ENCODE measurements around the gene GRID2.

DNA sequence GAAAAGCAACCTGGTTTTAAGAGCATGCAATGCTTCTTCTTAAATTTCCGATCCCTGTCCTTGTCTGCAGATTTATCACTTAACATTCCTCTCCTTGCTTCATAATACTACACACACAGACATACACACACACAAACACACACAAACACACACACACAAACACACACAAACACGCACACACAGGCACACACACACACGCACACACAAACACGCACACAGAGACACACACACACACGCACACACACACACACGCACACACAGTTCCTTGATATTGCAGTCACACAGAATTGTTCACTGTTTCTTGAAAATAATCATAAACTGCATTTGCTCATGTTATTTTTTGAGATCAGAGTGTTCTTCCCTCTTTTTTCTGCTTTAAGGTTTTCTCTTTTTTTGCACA, 1066.5 kb downstream of the GRID2 start:
- no peak for TF ChIP-seq REST (IDR thresholded peaks at IDR 0.05; ENCODE audit: insufficient read depth in 1 of 2, low read depth in 2 of 2, low read length in 2 of 2)
- TF ChIP-seq SIN3A (IDR thresholded peaks at IDR 0.05; ENCODE audit: borderline replicate concordance, insufficient read depth, low read length) = no peak
- no peak for TF ChIP-seq POLR2AphosphoS5 (IDR thresholded peaks at IDR 0.05; ENCODE audit: low read depth, low read length)
- TF ChIP-seq FOXP2 (optimal IDR thresholded peaks at IDR 0.05; ENCODE audit: borderline replicate concordance, extremely low read depth, extremely low read length, insufficient read depth) = no peak
